SU-DHL-6 (cell line): Measurements from ENCODE around the gene TRPV4.

Source experiments
- CTCF ChIP-seq: fragments of 200-600 bp; sonication (generic); IDR thresholded peaks from one replicate; pipeline ENCODE4 v1.5.1; 2017; ENCODE audit warnings: antibody characterized with exemption, mild to moderate bottlenecking, low read length, moderate library complexity; ENCODE audit not compliant: insufficient read depth, poor library complexity, severe bottlenecking
- EZH2phosphoT487 ChIP-seq: fragments of 200-600 bp; sonication (generic), shearing (Covaris generic); conservative IDR thresholded peaks from 2 replicates; pipeline ENCODE4 v1.6.1; 2018; ENCODE audit warnings: mild to moderate bottlenecking, antibody characterized with exemption, low read length, moderate library complexity, mixed read lengths

- TF ChIP-seq CTCF, result no peak
- no peak for TF ChIP-seq EZH2phosphoT487
Observed at GRCh38 chr12:109828754-109829511, 4.3 kb downstream of the TRPV4 start.
